HEK293 (cell line): ENCODE measurements around the gene GALNT9.

Experiments
- CTCF ChIP-seq: fragments of 450-650 bp; formaldehyde crosslinking; IDR thresholded peaks from 2 replicates; pipeline ENCODE4 v1.5.1; 2016; ENCODE audit warnings: missing biosample characterization, missing genetic modification characterization
- GLI4 ChIP-seq: fragments of 450-650 bp; formaldehyde crosslinking; IDR thresholded peaks from 2 replicates; pipeline ENCODE4 v1.5.1; 2016; ENCODE audit warnings: missing biosample characterization, missing genetic modification characterization
- REST ChIP-seq: fragments of 450-650 bp; formaldehyde crosslinking; IDR thresholded peaks from 2 replicates; pipeline ENCODE4 v1.5.1; 2016; ENCODE audit warnings: missing biosample characterization, missing genetic modification characterization
- YY1 ChIP-seq: fragments of 450-650 bp; formaldehyde crosslinking; IDR thresholded peaks from 2 replicates; pipeline ENCODE4 v1.5.1; 2018; ENCODE audit warnings: missing biosample characterization, missing genetic modification characterization
- ZBTB20 ChIP-seq: fragments of 450-650 bp; formaldehyde crosslinking; IDR thresholded peaks from 2 replicates; pipeline ENCODE4 v1.5.1; 2016; ENCODE audit warnings: missing biosample characterization, missing genetic modification characterization
- ZNF146 ChIP-seq: fragments of 450-650 bp; formaldehyde crosslinking; IDR thresholded peaks from 2 replicates; pipeline ENCODE4 v1.5.1; 2016; ENCODE audit warnings: missing biosample characterization, missing genetic modification characterization
- ZNF169 ChIP-seq: fragments of 450-650 bp; formaldehyde crosslinking; IDR thresholded peaks from 2 replicates; pipeline ENCODE4 v1.5.1; 2016; ENCODE audit warnings: missing biosample characterization, missing genetic modification characterization
- ZNF274 ChIP-seq, 2 experiments: fragments of 200-500 bp in 1 of 2; fragments of 450-650 bp in 1 of 2; sonication (Bioruptor generic) in 1 of 2; formaldehyde crosslinking in 1 of 2; IDR thresholded peaks; 2 replicates each; pipeline versions ENCODE4 v1.5.1 to v1.6.1; 2014 to 2016; ENCODE audit warnings: borderline replicate concordance in 1 of 2, inconsistent platforms in 1 of 2, low read length in 1 of 2, missing biosample characterization in 1 of 2, missing genetic modification characterization in 1 of 2
- ZNF561 ChIP-seq: fragments of 450-650 bp; IDR thresholded peaks from 2 replicates; pipeline ENCODE4 v1.5.1; 2018; ENCODE audit warnings: missing biosample characterization, missing genetic modification characterization, borderline replicate concordance
- ZNF596 ChIP-seq: fragments of 450-650 bp; IDR thresholded peaks from 2 replicates; pipeline ENCODE4 v1.5.0; 2018; ENCODE audit warnings: missing biosample characterization, mild to moderate bottlenecking, missing genetic modification characterization, moderate library complexity
- ZNF707 ChIP-seq: fragments of 450-650 bp; formaldehyde crosslinking; IDR thresholded peaks from 2 replicates; pipeline ENCODE4 v1.5.1; 2016; ENCODE audit warnings: missing biosample characterization, missing genetic modification characterization
- TF ChIP-seq, protein P1 (sequence below): fragments of 450-650 bp; formaldehyde crosslinking; IDR thresholded peaks from 2 replicates; pipeline ENCODE4 v1.5.1; 2017; ENCODE audit warnings: missing biosample characterization, missing genetic modification characterization
- TF ChIP-seq, protein P2 (sequence below): fragments of 450-650 bp; formaldehyde crosslinking; IDR thresholded peaks from 2 replicates; pipeline ENCODE4 v1.5.1; 2016; ENCODE audit warnings: missing biosample characterization, missing genetic modification characterization

GRCh38 chr12:132164426-132164825 lies 165.0 kb downstream of the GALNT9 start:
- TF ChIP-seq ZNF146 (tag by site-specific recombination) (no peak; the same call in 1 of the 2 replicates), ZNF169 (tag by site-specific recombination) (no peak), ZNF561 (no peak), ZNF707 (tag by site-specific recombination) (no peak), ZNF596 (tag by site-specific recombination) (no peak), CTCF (tag by site-specific recombination) (no peak), ZNF274 (IDR thresholded peaks at IDR 0.05; ENCODE audit: low read length) (no peak), ZNF274 (tag by site-specific recombination; IDR thresholded peaks at IDR 0.05; ENCODE audit: borderline replicate concordance) (no peak; the same call in 1 of the 2 replicates), REST (tag by site-specific recombination) (no peak), GLI4 (tag by site-specific recombination) (no peak), ZBTB20 (tag by site-specific recombination) (no peak), YY1 (tag by site-specific recombination) (no peak)
- TF ChIP-seq, protein P1, sequence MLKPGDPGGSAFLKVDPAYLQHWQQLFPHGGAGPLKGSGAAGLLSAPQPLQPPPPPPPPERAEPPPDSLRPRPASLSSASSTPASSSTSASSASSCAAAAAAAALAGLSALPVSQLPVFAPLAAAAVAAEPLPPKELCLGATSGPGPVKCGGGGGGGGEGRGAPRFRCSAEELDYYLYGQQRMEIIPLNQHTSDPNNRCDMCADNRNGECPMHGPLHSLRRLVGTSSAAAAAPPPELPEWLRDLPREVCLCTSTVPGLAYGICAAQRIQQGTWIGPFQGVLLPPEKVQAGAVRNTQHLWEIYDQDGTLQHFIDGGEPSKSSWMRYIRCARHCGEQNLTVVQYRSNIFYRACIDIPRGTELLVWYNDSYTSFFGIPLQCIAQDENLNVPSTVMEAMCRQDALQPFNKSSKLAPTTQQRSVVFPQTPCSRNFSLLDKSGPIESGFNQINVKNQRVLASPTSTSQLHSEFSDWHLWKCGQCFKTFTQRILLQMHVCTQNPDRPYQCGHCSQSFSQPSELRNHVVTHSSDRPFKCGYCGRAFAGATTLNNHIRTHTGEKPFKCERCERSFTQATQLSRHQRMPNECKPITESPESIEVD (tag by site-specific recombination) = no peak
- TF ChIP-seq, protein P2, sequence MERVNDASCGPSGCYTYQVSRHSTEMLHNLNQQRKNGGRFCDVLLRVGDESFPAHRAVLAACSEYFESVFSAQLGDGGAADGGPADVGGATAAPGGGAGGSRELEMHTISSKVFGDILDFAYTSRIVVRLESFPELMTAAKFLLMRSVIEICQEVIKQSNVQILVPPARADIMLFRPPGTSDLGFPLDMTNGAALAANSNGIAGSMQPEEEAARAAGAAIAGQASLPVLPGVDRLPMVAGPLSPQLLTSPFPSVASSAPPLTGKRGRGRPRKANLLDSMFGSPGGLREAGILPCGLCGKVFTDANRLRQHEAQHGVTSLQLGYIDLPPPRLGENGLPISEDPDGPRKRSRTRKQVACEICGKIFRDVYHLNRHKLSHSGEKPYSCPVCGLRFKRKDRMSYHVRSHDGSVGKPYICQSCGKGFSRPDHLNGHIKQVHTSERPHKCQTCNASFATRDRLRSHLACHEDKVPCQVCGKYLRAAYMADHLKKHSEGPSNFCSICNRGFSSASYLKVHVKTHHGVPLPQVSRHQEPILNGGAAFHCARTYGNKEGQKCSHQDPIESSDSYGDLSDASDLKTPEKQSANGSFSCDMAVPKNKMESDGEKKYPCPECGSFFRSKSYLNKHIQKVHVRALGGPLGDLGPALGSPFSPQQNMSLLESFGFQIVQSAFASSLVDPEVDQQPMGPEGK (tag by site-specific recombination) = no peak
